Right lobe of liver (tissue), 6 donors: ENCODE measurements around the gene PRPF8. TPM values are rescaled to one million over a fixed set of nuclear protein-coding genes. Genes with fewer than 3 reads are reported as not detected.
"Not testable (repeated sequence)": the region's sequence is repeated elsewhere in the genome, so short reads cannot be mapped to it uniquely, and the experiment has no call there.

Source experiments
- ATAC-seq, 4 donors: fragments of 200-7000 bp; cut with Tn5 transposase; one replicate each; pipeline ENCODE4 v1.9.1; 2020; ENCODE audit warnings: mild to moderate bottlenecking in 4 of 4, moderate library complexity in 4 of 4
- DNase-seq, 3 donors: peaks; one replicate each; pipeline ENCODE4 v3.0.0-alpha.2; 2020
- H3K27ac ChIP-seq, 3 donors: fragments of 200-600 bp; one replicate each; pipeline ENCODE4 v1.8.0; 2022
- H3K27me3 ChIP-seq, 2 donors: fragments of 200-600 bp; one replicate each; pipeline ENCODE4 v1.8.0; 2022
- H3K36me3 ChIP-seq, 4 donors: fragments of 200-600 bp; sonication (generic) in 1 of 4; one replicate each; pipeline versions ENCODE4 v1.5.1 to v1.8.0; 2017 to 2022; ENCODE audit warnings: control low read depth in 1 of 4
- H3K4me1 ChIP-seq, 4 donors: fragments of 200-600 bp; sonication (generic) in 1 of 4; one replicate each; pipeline versions ENCODE4 v1.5.1 to v1.8.0; 2017 to 2022; ENCODE audit warnings: control low read depth in 1 of 4
- H3K4me3 ChIP-seq, 3 donors: fragments of 200-600 bp; one replicate each; pipeline ENCODE4 v1.8.0; 2022
- H3K9me3 ChIP-seq, 4 donors: fragments of 200-600 bp; sonication (generic) in 1 of 4; one replicate each; pipeline versions ENCODE4 v1.5.1 to v1.8.0; 2017 to 2022; ENCODE audit warnings: control low read depth in 1 of 4
- POLR2A ChIP-seq: fragments of 450-650 bp; IDR thresholded peaks from one replicate; pipeline ENCODE4 v1.6.1; 2017; ENCODE audit warnings: antibody characterized with exemption, mild to moderate bottlenecking
- WGBS: methylation state at CpG from one replicate; pipeline ENCODE4 v1.1.6; 2018; ENCODE audit warnings: low coverage, low lambda C conversion rate; ENCODE audit not compliant: insufficient coverage; ENCODE audit errors: missing lambda C conversion rate; 5-methylcytosine and 5-hydroxymethylcytosine counted together
- intact Hi-C, 2 donors: fragments of 100-400 bp; cut with DNase I; formaldehyde crosslinking; loops; one replicate each; pipeline versions ENCODE4 v1.11.2 to v1.14.1; 2022
- total RNA-seq, 6 experiments: library from RNA; depleted of rRNA in 2 of 6; stranded (reverse); fragments of >200 nt in 2 of 6; fragmentation: NEBNext Ultra II Directional in 3 of 6; extraction: Animal tissue kit (Norgen Biotek cat#: 25700) in 3 of 6; gene quantifications; one replicate each; pipeline versions ENCODE4 v1.1.0 to v1.2.4, GENCODE V29; 2016 to 2023
- TF ChIP-seq, protein P1 (sequence below), 4 donors: fragments of 200-600 bp in 3 of 4; fragments of 450-650 bp in 1 of 4; IDR thresholded peaks; one replicate each; pipeline versions ENCODE4 v1.5.1 to v1.8.0; 2016 to 2022; ENCODE audit warnings: antibody characterized with exemption in 4 of 4, mild to moderate bottlenecking in 2 of 4
- donor health status: DM: no; HTN: yes; CAD: no.
- donor health status: DM: no; HTN: no; CAD: no.
- donor health status: DM: no; HTN: no; CAD: no.
- donor health status: DM: no; HTN: yes; CAD: no.
- donor health status: DM: no; HTN: yes; CAD: no.

PRPF8 gene
- total RNA-seq, 6 experiments from 2014 or later: 79.3 to 116 (median 102) TPM

DNA sequence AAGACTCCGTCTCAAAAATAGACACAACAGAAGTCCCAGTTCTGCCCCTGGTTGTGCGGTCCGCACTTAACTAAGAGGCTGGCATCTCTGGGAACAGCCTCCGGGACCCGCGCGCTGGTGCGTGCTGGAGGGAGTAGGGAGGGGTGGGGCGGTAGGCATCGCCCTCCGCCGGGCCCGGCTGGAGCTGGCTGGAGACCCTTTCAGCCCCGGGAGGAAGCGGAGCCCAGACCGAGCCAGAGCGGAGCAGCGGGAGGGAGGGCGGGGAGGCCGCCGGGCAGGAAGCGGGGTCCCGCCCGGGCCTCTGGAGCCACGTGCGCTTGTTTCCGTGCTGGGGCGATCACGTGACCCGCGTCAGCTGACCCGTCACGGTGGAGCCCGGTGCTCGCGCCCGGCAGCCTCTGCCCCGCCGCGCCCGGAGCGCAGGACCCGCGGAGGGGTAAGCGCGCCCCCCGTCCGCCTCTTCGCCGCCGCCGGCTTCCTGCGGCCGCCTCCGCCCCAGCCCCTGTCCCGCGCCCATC is 39.7 kb upstream of the PRPF8 start, which contains the start of gene WDR81:
WDR81 (plus strand) TSS at position 354 of the 518 bp plus-strand sequence. CDS start 256 bp downstream, outside the sequence.
- peak; percentile 72 to 85 (median 79) for ATAC-seq
- WGBS: 0% methylated on average over 4 of the region's 57 CpGs
- peaks cover 0 to 39% (median 14%) of the 10 kb centered on the region in 4 donors for H3K4me1 ChIP-seq

DNA sequence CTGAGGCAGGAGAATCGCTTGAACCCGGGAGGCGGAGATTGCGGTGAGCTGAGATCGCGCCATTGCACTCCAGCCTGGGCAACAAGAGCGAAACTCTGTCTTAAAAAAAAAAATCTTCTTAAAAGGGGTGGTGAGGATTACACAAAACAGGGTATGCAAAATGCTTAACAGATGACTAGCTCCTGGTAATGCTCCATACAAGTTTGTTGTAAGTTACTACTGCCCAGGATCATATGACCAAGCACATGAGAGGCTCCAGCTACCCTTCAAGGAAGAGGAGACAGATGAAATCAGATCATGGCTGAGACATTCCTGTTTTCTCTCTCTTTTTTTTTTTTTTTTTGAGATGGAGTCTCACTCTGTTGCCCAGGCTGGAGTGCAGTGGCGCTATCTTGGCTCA is 37.4 kb upstream of the PRPF8 start:
- DNase-seq, H3K36me3 ChIP-seq, H3K27ac ChIP-seq, intact Hi-C loops, H3K27me3 ChIP-seq, H3K4me3 ChIP-seq, ATAC-seq, H3K9me3 ChIP-seq: not testable (repeated sequence)
- H3K4me1 ChIP-seq: peaks cover 0 to 46% (median 21%) of the 10 kb centered on the region in 4 donors
- 91% methylated on average over 7 of the region's 8 CpGs for WGBS

More for the DNA sequence above, 39.7 kb upstream of the PRPF8 start, which contains the start of gene WDR81:
- intact Hi-C loops: no loop called here
- peak within 1 kb of the TSS; percentile 66 to 85 (median 74) for H3K27ac ChIP-seq
- H3K4me3 ChIP-seq: peak within 1 kb of the TSS; percentile 75 to 90 (median 82)
- H3K27me3 ChIP-seq: no peaks in the 10 kb centered on the region
- H3K36me3 ChIP-seq: peaks cover 0 to 5% (median 0%) of the 10 kb centered on the region in 4 donors
- DNase-seq: peak; percentile 94 to 96 (median 94)
- H3K9me3 ChIP-seq: no peaks in the 10 kb centered on the region
- TF ChIP-seq, protein P1, sequence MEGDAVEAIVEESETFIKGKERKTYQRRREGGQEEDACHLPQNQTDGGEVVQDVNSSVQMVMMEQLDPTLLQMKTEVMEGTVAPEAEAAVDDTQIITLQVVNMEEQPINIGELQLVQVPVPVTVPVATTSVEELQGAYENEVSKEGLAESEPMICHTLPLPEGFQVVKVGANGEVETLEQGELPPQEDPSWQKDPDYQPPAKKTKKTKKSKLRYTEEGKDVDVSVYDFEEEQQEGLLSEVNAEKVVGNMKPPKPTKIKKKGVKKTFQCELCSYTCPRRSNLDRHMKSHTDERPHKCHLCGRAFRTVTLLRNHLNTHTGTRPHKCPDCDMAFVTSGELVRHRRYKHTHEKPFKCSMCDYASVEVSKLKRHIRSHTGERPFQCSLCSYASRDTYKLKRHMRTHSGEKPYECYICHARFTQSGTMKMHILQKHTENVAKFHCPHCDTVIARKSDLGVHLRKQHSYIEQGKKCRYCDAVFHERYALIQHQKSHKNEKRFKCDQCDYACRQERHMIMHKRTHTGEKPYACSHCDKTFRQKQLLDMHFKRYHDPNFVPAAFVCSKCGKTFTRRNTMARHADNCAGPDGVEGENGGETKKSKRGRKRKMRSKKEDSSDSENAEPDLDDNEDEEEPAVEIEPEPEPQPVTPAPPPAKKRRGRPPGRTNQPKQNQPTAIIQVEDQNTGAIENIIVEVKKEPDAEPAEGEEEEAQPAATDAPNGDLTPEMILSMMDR (IDR thresholded peaks at IDR 0.05): no peak
- TF ChIP-seq POLR2A: peak; percentile 35

DNA sequence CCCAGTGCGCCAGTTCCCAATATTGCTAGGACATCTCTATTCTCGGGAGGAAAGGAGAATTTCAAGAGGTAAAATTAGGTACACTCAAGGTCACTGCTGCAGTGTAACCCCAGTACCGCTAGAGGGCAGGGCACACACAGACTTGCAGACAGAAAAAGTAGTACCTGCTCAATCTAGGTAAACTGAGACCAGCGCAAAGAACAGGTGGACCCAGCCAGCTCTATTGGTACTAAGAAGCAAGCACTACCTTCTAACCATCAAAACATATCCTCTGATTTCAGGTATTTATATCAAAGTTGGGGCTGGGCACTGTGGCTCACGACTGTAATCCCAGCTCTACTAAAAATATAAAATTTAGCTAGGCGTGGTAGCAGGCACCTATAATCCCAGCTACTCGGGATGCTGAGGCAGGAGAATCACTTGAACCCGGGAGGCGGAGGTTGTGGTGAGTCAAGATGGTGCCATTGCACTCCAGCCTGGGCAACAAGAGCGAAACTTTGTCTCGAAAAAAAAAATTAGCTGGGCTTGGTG is 36.3 kb upstream of the PRPF8 start:
- DNase-seq: peak in 1 of 3 donors; percentile 67
- no peak overlapping the region for H3K4me3 ChIP-seq
- H3K27me3 ChIP-seq: no peaks in the 10 kb centered on the region
- intact Hi-C loops: no loop called here
- H3K4me1 ChIP-seq: peaks cover 0 to 36% (median 17%) of the 10 kb centered on the region in 4 donors
- no peaks in the 10 kb centered on the region for H3K9me3 ChIP-seq
- H3K36me3 ChIP-seq: no peaks in the 10 kb centered on the region
- no peak for TF ChIP-seq POLR2A
- TF ChIP-seq, protein P1 (IDR thresholded peaks at IDR 0.05): peak; percentile 91 to 98 (median 94)
- WGBS: 31% methylated on average over 11 of the region's 11 CpGs
- no peak overlapping the region for H3K27ac ChIP-seq
- no peak for ATAC-seq

DNA sequence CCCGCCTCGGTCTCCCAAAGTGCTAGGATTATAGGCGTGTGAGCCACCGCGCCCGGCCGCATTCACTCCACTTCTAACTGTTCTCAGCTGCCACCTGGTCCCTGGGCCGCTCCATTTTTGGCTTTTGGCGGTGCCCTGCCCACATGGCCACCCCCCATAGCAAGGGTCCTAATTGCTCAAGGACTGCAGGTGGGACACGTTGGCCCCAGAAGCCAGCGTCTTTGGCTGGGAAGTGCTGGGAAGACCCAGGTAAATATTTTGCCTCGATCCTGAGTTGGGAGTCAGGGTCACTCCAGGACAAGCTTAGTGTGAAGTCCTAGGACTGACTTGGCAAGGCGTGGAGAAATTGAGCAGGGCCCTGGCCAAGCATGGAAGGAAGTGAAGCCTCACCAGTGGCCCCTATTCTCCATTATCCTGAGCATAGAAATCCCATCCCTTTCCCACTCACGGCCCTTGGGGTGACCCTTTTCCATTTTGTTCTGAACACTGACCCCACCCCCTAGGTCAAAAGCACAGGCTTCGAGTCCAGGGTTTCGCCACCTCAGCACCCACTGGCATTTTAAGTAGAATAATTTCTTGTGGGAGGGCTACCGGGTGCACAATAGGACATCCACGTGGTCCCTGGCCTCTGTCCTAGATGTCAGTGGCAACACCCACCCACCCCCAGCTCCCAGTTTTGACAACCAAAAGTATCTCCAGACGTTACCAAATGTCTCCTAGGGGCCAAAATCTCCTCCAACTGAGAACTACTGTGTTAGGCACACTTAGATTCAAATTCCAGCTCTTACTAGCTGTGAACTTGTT is 33.9 kb upstream of the PRPF8 start:
- no peaks in the 10 kb centered on the region for H3K9me3 ChIP-seq
- peaks cover 0 to 28% (median 11%) of the 10 kb centered on the region in 4 donors for H3K4me1 ChIP-seq
- WGBS: 55% methylated on average over 12 of the region's 19 CpGs
- DNase-seq (no peak), ATAC-seq (no peak)
- intact Hi-C loops: no loop called here
- TF ChIP-seq POLR2A: no peak
- TF ChIP-seq, protein P1 (IDR thresholded peaks at IDR 0.05): no peak
- H3K4me3 ChIP-seq: peak overlapping the region; percentile 54 to 98 (median 87)
- H3K27me3 ChIP-seq: no peaks in the 10 kb centered on the region
- H3K36me3 ChIP-seq: peaks cover 0 to 6% (median 3%) of the 10 kb centered on the region in 4 donors
- peak overlapping the region; percentile 96 to 98 (median 97) for H3K27ac ChIP-seq
